ENCODE measurements around the gene CEP131. TPM values are rescaled to one million over a fixed set of nuclear protein-coding genes. Genes with fewer than 3 reads are reported as not detected.

CEP131 gene
- polyA plus RNA-seq, 2 of the 4 experiments (the other 2 are of a cell fraction) = 3.3 to 11.5 TPM

DNA sequence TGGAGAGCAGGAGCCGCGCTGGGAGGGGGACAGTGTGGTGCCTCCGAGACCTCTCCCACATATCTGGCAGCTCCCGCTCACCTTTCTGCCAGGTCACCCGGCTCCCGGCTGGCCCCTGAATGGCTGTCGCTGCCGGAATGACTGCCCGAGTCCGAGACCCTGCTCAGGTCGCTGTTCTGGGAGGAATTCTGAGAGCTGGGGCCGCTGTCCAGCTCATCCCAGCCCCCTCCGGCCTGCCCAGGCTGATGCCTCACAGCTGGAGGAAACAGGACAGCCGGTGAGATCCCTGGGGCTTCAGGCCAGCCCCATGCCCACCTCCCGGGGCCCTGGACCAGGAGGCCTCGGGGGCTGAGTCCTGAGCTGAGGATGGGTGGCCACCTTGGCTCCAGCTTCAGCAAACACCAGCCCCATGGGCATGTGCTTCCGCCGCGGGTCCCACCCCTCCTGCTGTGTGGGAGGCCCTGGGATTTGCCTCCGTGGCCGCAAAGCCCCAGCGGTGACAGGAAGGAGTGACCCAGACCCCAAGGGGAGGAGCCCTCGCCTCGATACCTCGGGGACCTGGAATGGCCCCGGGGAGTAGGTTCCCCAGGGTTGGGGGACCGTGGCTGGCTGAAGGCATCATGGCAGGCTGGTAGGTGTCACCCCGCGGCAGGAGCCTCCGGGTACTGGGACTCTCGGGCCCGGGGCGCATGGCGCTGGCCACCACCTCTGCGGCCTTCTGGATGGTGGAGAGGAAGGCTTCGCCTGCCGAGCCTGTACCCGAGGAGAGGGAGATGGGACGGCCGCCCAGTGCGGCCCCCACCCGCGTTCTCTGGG, 9.2 kb upstream of the CEP131 start:
- POLR2A ChIA-PET = no interaction called here
- CTCF ChIA-PET = interaction anchor here (1.2 to 13.0 kb wide), 8 partner anchors 9 to 369 kb away, joined by 3 to 153 read pairs (median 5); partner anchors contain the start of genes NDUFAF8 and TEPSIN
- peaks cover 5% of the 10 kb centered on the region; the same call in 2 of the 3 replicates for H3K9me3 ChIP-seq
- no peak for FAIRE-seq
- no peaks in the 10 kb centered on the region; the same call in 2 of the 3 replicates for H3K4me1 ChIP-seq
- no peak overlapping the region for H3K4me2 ChIP-seq
- H3K4me3 ChIP-seq = no peak overlapping the region
- no peak overlapping the region for H3K27ac ChIP-seq
- no peak for ATAC-seq
- TF ChIP-seq HDAC2 (IDR thresholded peaks at IDR 0.05) = no peak
- TF ChIP-seq, protein P1, sequence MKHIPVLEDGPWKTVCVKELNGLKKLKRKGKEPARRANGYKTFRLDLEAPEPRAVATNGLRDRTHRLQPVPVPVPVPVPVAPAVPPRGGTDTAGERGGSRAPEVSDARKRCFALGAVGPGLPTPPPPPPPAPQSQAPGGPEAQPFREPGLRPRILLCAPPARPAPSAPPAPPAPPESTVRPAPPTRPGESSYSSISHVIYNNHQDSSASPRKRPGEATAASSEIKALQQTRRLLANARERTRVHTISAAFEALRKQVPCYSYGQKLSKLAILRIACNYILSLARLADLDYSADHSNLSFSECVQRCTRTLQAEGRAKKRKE (CRISPR knock-in tag; IDR thresholded peaks at IDR 0.05; ENCODE audit: low read depth) = no peak
- TF ChIP-seq SMC3 (IDR thresholded peaks at IDR 0.05) = no peak
- no peak for TF ChIP-seq EP300 (IDR thresholded peaks at IDR 0.05)
- TF ChIP-seq, protein P2, sequence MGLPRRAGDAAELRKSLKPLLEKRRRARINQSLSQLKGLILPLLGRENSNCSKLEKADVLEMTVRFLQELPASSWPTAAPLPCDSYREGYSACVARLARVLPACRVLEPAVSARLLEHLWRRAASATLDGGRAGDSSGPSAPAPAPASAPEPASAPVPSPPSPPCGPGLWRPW (IDR thresholded peaks at IDR 0.05) = no peak
- TF ChIP-seq JUN (IDR thresholded peaks at IDR 0.05) = no peak
- TF ChIP-seq RAD21 (conservative IDR thresholded peaks at IDR 0.05 in 1 of 2, IDR thresholded peaks at IDR 0.05 in 1 of 2) = no peak
- DNase-seq (ENCODE audit: low read depth in 1 of 2, low spot score in 1 of 2) = no peak
- WGBS (ENCODE audit: missing lambda C conversion rate) = 91% methylated on average over 30 of the region's 43 CpGs

DNA sequence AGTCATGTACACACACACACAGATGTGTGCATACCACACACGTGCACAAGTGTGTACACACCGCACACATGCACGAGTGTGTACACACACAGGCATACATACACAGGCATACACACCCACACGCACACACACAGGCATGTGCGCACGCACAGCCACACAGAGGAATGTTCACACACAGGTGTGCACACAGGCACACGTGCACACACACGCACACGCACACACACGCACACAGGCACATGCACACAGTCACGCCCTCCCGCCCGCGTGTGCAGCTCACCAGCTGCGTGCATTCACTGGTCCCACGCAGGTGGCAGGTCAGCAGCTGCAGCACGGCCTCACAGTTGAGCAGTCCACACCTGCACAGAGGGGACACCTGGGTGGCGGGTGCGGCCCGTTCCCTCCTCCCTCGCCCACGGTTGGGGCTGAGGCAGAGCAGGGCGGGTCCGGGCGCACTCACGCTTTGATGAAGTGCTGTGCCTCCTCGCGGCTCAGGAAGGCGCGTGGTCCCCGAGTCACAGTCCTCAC, 8.4 kb upstream of the CEP131 start:
- no peak for TF ChIP-seq FOXS1 (CRISPR knock-in tag; IDR thresholded peaks at IDR 0.05)
- TF ChIP-seq RFX5 (IDR thresholded peaks at IDR 0.05) = no peak
- TF ChIP-seq JUNB (IDR thresholded peaks at IDR 0.05) = no peak
- no peak for TF ChIP-seq NPAS2 (CRISPR knock-in tag; IDR thresholded peaks at IDR 0.05; ENCODE audit: borderline replicate concordance)
- TF ChIP-seq RNF2 (IDR thresholded peaks at IDR 0.05; ENCODE audit: borderline replicate concordance, low read depth) = no peak
- Histone ChIP-seq H3K27ac (no peak overlapping the region), H3K4me2 (no peak overlapping the region), H3K9me3 (peaks cover 8% of the 10 kb centered on the region; the same call in 2 of the 3 replicates), H3K4me1 (no peaks in the 10 kb centered on the region), H3K4me3 (no peak overlapping the region)
- ATAC-seq = no peak; a peak in 1 of 6 replicates
- WGBS (ENCODE audit: missing lambda C conversion rate) = 87% methylated on average over 21 of the region's 31 CpGs
- ChIA-PET POLR2A (no interaction called here), CTCF (interaction anchor here (0.9 to 13.0 kb wide), 13 partner anchors 9 to 370 kb away, joined by 3 to 153 read pairs (median 7); partner anchors contain the start of genes NDUFAF8 and TEPSIN)
- DNase-seq (ENCODE audit: low read depth in 1 of 2, low spot score in 1 of 2) = no peak
- no peak for FAIRE-seq

DNA sequence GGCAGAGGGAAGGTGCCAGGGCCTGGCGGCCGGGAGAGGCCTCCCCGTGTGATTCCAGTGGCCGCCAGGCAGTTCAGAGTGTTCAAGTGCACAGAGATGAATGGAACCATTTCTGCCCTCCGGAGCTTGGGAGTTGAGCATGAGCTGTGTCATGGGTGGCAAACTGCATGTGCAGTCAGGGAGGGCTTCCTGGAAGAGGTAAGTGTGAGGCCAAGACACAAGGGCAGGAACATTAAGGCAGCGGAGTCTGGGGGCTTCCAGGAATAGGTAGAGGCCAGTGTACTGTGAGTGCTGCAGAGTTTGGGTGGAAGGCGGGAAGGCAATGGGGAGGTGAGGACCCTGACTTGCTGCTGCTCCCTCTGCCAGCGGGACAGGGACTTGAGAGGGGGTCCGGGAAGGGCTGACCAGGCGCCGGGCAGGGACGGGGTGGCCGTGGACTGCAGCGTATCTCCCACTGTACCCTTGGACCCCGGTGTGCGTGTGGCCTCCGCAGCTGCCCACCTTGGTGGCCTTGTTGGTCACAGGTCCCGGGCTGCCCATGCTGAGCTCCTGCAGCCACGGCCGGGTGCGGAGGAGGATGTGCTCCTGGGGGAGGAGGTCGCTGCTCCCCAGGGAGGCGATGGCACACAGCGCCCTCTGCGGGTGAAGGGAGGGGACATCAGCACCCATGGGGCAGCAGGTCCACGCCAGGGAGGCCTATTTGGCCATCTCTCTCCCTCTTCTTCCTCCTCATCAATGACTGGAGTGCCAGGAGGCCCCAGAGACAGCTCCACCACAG, 7.5 kb upstream of the CEP131 start:
- ATAC-seq (peak; percentile 44 to 81; a peak in 5 of 6 replicates), FAIRE-seq (no peak), DNase-seq (ENCODE audit: low read depth in 1 of 2, low spot score in 1 of 2) (peak; percentile 56 to 79)
- WGBS (ENCODE audit: missing lambda C conversion rate) = 74% methylated on average over 26 of the region's 26 CpGs
- ChIA-PET CTCF (interaction anchor here (0.6 to 13.0 kb wide), 26 partner anchors 9 to 254 kb away, joined by 3 to 153 read pairs (median 4); partner anchors contain the start of genes NDUFAF8 and TEPSIN), POLR2A (no interaction called here)
- no peak overlapping the region for H3K27ac ChIP-seq
- H3K4me2 ChIP-seq = no peak overlapping the region
- no peak overlapping the region for H3K4me3 ChIP-seq
- peaks cover 8% of the 10 kb centered on the region; the same call in 2 of the 3 replicates for H3K9me3 ChIP-seq
- H3K4me1 ChIP-seq = no peaks in the 10 kb centered on the region
- peak; percentile 34 to 60; a peak in 2 of 5 replicates for TF ChIP-seq RAD21 (conservative IDR thresholded peaks at IDR 0.05 in 1 of 2, IDR thresholded peaks at IDR 0.05 in 1 of 2)
- no peak for TF ChIP-seq HOXB13 (CRISPR knock-in tag; IDR thresholded peaks at IDR 0.05; ENCODE audit: low read depth)
- TF ChIP-seq, protein P3, sequence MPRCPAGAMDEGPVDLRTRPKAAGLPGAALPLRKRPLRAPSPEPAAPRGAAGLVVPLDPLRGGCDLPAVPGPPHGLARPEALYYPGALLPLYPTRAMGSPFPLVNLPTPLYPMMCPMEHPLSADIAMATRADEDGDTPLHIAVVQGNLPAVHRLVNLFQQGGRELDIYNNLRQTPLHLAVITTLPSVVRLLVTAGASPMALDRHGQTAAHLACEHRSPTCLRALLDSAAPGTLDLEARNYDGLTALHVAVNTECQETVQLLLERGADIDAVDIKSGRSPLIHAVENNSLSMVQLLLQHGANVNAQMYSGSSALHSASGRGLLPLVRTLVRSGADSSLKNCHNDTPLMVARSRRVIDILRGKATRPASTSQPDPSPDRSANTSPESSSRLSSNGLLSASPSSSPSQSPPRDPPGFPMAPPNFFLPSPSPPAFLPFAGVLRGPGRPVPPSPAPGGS (IDR thresholded peaks at IDR 0.05) = no peak
- TF ChIP-seq KDM5A (IDR thresholded peaks at IDR 0.05) = no peak
- no peak for TF ChIP-seq EHF (CRISPR knock-in tag; IDR thresholded peaks at IDR 0.05)
- TF ChIP-seq, protein P4, sequence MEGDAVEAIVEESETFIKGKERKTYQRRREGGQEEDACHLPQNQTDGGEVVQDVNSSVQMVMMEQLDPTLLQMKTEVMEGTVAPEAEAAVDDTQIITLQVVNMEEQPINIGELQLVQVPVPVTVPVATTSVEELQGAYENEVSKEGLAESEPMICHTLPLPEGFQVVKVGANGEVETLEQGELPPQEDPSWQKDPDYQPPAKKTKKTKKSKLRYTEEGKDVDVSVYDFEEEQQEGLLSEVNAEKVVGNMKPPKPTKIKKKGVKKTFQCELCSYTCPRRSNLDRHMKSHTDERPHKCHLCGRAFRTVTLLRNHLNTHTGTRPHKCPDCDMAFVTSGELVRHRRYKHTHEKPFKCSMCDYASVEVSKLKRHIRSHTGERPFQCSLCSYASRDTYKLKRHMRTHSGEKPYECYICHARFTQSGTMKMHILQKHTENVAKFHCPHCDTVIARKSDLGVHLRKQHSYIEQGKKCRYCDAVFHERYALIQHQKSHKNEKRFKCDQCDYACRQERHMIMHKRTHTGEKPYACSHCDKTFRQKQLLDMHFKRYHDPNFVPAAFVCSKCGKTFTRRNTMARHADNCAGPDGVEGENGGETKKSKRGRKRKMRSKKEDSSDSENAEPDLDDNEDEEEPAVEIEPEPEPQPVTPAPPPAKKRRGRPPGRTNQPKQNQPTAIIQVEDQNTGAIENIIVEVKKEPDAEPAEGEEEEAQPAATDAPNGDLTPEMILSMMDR (IDR thresholded peaks at IDR 0.05) = peak; percentile 50
- no peak for TF ChIP-seq FOSB (CRISPR knock-in tag; IDR thresholded peaks at IDR 0.05)
- no peak for TF ChIP-seq NPAS2 (CRISPR knock-in tag; IDR thresholded peaks at IDR 0.05; ENCODE audit: borderline replicate concordance)
- TF ChIP-seq HOXB5 (CRISPR knock-in tag; IDR thresholded peaks at IDR 0.05) = no peak
- TF ChIP-seq RCOR1 (IDR thresholded peaks at IDR 0.05; ENCODE audit: low read depth, low read length) = no peak
- TF ChIP-seq SMC3 (IDR thresholded peaks at IDR 0.05) = peak; percentile 30; the same call in 2 of the 3 replicates
- TF ChIP-seq, protein P5, sequence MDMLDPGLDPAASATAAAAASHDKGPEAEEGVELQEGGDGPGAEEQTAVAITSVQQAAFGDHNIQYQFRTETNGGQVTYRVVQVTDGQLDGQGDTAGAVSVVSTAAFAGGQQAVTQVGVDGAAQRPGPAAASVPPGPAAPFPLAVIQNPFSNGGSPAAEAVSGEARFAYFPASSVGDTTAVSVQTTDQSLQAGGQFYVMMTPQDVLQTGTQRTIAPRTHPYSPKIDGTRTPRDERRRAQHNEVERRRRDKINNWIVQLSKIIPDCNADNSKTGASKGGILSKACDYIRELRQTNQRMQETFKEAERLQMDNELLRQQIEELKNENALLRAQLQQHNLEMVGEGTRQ (IDR thresholded peaks at IDR 0.05) = no peak
- TF ChIP-seq RARB (CRISPR knock-in tag; IDR thresholded peaks at IDR 0.05) = no peak
- peak; percentile 89 for TF ChIP-seq ZFP36 (IDR thresholded peaks at IDR 0.05; ENCODE audit: borderline replicate concordance, partially characterized antibody)
- no peak for TF ChIP-seq MAFK (IDR thresholded peaks at IDR 0.05; ENCODE audit: partially characterized antibody)
- TF ChIP-seq EP300 (IDR thresholded peaks at IDR 0.05) = no peak
- no peak for TF ChIP-seq ESRRA (IDR thresholded peaks at IDR 0.05; ENCODE audit: borderline replicate concordance, low read length)
- TF ChIP-seq JUNB (IDR thresholded peaks at IDR 0.05) = no peak
- no peak for TF ChIP-seq FOXS1 (CRISPR knock-in tag; IDR thresholded peaks at IDR 0.05)

Measured in A549 (cell line).